SH-SY5Y (cell line): ENCODE measurements around the gene ARHGEF11.

Source experiments
- GATA2 ChIP-seq: IDR thresholded peaks from 2 replicates; pipeline ENCODE4 v1.6.1; 2011; ENCODE audit warnings: mild to moderate bottlenecking, low read depth, low read length
- GATA3 ChIP-seq: IDR thresholded peaks from 2 replicates; pipeline ENCODE4 v1.6.1; 2011; ENCODE audit warnings: low read depth, mild to moderate bottlenecking, low read length, moderate library complexity

DNA sequence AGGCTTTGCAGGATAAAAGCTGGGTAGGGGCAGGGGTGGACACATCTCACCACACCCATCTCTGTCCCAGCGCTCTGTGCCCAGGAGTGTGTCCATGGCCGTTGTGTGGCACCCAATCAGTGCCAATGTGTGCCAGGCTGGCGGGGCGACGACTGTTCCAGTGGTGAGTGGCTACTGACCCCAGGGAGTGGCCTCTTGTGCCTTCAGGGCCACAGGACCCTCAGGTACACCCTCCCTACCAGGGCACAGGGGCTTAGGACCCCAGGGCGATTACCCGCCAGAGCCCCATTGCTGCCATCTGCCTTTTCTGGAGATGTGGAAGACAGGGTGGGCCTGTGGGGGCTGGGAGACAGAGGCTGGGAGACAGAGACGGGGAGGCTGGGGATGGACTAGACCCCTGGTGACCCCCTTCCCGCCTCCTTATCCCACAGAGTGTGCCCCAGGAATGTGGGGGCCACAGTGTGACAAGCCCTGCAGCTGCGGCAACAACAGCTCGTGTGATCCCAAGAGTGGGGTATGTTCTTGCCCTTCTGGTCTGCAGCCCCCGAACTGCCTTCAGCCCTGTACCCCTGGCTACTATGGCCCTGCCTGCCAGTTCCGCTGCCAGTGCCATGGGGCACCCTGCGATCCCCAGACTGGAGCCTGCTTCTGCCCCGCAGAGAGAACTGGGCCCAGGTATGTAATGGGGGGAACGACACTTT is 139.2 kb downstream of the ARHGEF11 start:
- TF ChIP-seq GATA2 (no peak), GATA3 (no peak)
